NCI-H146 (cell line): ENCODE measurements around the gene FGF5.
A peak's percentile ranks its signal among the peaks of the same experiment; 100 is the strongest.
"Not testable (repeated sequence)": the region's sequence is repeated elsewhere in the genome, so short reads cannot be mapped to it uniquely, and the experiment has no call there.

ENCODE experiments used
- DNase-seq: peaks from one replicate; lab custom pipeline; 2025; lab: John Stamatoyannopoulos, UW

Gene FGF5

DNA sequence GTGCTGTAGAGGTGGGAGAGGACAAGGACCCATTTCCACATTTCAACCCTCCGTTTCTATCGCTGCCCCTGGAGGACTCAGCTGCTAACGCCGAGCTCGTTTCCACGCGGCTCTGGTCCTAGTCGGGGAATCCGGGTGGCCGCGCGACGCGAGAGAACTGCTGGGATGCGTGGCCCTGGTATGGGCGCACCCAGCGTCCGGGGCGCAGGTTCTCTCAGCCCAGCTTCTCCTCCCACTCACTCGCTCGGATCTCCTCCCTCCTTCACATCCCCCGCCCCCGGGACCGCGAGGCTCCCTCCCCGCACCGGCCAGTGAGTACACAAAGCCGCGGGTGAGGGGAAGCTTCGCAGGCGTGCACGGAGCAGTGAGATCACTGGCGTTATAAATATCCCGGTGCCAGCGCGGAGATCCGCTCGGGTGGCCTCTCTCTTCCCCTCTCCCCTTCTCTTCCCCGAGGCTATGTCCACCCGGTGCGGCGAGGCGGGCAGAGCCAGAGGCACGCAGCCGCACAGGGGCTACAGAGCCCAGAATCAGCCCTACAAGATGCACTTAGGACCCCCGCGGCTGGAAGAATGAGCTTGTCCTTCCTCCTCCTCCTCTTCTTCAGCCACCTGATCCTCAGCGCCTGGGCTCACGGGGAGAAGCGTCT, at the start of gene FGF5:
TSS of gene FGF5 (plus strand) at position 412 of the 649 bp plus-strand sequence. CDS start at position 573, 161 bp downstream.
- peak; percentile 94 for DNase-seq

DNA sequence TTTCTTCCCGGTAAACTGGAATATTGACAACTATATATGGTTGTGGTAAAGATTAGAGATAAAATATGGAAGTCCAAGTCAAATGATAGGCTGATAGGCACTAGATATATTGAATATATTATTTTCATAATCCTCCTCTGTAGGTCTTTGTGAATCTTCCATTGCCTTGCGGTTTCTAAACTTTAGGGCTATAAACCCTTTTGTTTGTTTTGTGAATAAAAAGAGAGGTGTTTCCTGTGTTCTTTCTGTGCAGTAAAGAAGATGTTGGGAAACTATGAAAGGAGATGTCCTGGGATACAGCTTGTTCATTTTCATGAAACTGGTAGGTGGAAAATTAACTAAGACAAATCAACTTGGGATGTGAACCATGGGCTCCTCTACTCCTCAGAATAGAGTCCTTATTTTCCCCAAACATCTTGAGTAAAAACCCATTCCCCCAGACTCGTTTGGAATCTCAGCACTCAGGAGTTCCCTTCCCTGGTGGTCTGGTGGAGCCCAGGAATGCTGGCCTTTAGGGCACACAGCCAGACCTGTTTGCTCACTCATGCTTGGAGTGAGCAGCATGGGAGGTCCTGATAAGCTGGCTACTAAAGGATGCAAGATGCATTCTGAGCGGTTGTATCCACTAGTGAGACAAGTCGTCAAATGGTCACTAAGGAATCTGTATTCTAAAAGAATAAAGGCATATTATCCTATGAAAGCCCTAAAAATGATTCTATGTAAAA, 47.0 kb upstream of the FGF5 start:
- DNase-seq = no peak

DNA sequence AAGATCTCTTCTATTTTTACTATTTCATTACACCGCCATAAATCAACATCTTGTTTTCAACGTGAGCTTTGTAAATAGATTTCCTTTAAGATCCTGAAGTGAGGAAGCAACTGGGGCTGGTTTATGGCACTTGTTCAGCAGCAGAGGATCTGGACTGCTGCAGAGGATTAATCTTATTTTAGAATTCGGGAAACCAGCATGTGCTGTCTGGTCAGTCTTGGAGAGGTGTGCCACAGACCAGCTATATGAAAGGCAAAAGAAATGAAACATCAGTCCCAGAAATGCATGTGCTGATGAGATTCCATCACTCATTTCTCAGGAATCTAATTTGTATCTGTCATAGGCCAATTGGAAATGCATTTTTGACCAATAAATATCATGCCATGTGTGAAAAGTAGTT, 45.8 kb upstream of the FGF5 start:
- no peak for DNase-seq

DNA sequence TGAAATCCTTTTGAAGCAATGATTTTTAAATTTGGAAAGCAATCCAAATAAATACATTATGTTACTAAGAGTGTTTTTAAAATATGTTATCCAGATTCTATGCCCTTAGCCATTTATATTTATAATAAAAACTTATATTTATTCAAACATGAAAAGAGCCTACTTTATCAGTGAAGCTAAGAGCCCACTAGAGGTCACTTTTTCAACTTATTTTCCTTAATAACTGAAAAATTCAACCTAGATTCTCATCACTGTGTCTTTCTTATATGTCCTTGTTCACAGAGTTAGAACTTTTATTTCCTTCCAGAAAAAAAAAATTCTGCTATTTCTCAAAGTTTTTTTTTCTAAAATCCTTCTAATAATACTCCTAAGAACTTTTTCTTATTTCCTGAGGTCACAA, 45.3 kb upstream of the FGF5 start:
- DNase-seq = peak; percentile 46

GRCh38 chr4:80225595-80225994, 40.9 kb upstream of the FGF5 start:
- no peak for DNase-seq

GRCh38 chr4:80226094-80226493, 40.4 kb upstream of the FGF5 start:
- DNase-seq = no peak

GRCh38 chr4:80228460-80228859, 38.0 kb upstream of the FGF5 start:
- no peak for DNase-seq

GRCh38 chr4:80229128-80229527, 37.3 kb upstream of the FGF5 start:
- DNase-seq = no peak

DNA sequence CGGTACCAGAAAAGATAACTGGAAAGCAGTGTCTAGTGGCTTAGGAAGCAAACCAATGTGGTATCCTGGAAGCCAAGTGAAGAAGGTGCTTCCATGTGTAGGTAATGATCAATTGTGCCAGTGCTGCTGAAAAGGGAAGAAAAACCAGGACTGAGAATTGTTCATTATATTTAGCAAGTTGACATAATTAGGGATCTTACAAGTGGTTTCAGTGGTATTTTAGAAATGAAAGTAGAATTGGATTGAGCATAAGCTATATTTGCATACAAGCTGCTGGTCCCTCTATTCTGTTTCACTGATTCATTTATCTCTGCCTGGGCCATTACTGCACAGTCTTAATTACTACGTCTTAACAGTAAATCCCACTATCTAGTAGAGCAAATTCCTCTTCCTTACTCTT, 36.9 kb upstream of the FGF5 start:
- DNase-seq = no peak

GRCh38 chr4:80231180-80231579, 35.3 kb upstream of the FGF5 start:
- DNase-seq = no peak

DNA sequence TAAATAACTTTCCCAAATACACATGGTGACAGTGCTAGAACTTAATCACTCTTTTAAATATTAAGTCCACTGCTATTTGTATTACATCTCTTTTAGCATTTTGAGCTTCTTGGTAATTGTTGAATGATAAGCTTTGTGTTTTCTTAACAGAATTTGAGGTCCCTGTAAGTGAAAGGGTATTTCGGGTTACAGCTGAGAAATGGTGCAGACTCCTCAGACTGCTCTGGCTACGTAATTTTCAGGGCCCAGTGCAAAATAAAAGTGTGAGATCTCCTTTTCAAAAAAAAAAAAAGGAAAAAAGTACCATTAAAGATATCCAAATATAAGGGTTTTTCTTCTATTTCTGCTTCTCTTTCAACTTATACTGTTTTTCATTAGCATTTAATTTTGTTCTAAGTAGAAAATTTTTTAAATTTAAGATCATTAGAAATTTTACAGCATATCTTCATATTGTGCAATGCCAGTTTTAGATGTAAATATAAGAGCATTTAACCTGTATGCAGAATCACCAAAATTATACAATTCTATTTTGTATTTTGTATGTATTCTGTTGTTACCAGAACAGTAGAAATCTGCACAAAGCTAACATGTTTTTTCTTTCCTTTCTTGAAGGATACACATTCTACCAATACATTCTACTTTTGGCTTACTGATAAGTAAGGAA, 33.6 kb upstream of the FGF5 start:
- no peak for DNase-seq

- DNase-seq = no peak
Observed at GRCh38 chr4:80233390-80233789, 33.1 kb upstream of the FGF5 start.

DNA sequence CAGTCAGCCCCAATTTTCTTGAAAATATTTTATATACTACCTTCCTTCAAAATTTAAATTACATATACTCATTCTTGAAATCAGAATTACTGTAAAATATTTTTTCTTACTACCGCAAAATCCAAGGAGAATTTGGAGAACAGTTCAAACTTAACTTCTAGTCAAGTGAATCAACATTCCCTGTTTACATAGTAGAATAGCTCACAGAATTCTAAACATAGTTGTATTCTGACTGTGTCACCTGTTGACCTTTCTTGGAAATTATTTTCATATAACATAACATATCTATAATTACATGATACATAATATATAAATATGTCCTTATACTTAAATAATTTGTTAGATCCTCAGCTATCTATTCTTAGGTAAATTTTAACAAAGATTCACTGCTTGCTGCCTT, 31.0 kb upstream of the FGF5 start:
- no peak for DNase-seq

DNA sequence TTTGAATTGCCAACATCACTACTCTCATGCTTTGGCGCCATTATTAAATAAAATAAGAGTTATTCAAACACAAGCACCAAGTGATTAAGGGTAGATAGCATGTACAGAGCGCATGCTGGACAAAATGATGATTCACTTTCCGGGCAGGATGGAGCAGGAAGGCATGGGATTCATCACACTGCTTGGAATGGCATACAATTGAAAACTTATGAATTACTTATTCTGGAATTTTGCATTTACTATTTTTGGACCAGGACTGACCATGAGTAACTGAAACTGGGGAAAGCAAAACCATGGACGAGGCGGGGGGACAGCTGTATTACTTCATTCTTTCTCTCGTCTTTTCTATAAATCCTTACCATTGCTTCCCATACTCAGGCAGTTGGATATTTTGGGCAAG, 28.5 kb upstream of the FGF5 start:
- DNase-seq = no peak

GRCh38 chr4:80239480-80240150, 26.8 kb upstream of the FGF5 start:
- DNase-seq = no peak

GRCh38 chr4:80240976-80241375, 25.5 kb upstream of the FGF5 start:
- no peak for DNase-seq

- DNase-seq = peak; percentile 65
Observed at GRCh38 chr4:80243274-80244018, 23.0 kb upstream of the FGF5 start.

DNA sequence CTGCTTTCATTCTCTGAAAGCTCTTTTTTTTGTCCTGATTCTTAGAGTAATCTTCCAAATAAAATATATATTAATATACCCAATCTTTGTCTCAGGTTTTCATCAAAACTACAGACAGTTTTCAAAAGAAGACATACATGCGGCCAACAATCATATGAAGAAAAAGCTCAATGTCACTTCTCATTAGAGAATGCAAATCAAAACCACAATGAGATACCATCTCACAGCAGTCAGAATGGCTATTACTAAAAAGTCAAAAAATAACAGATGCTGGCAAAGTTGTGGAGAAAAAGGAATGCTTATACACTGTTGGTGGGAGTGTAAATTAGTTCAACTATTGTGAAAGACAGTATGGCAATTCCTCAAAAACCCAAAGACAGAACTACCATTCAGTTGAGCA, 19.0 kb upstream of the FGF5 start:
- not testable (repeated sequence) for DNase-seq

- no peak for DNase-seq
Observed at GRCh38 chr4:80249144-80249543, 17.3 kb upstream of the FGF5 start.

GRCh38 chr4:80252427-80252826, 14.0 kb upstream of the FGF5 start:
- DNase-seq = no peak

DNA sequence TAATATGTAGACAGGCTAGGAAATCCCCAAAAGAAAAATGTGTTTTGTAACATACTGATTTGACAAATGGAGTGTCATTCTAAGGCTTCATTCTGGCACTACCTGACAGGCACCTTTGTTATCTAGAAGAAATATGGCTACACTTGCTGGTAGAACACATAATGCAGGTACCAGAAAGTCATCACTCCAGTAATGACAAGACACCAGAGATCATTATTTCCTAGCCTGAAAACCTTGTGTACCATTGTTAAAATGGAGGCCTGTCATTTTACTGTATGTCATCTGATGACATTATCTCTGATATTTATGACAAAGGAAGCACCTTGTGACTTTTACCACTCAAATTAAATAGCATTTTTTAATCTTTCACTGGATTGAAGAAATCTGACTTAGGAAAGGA, 13.5 kb upstream of the FGF5 start:
- no peak for DNase-seq

DNA sequence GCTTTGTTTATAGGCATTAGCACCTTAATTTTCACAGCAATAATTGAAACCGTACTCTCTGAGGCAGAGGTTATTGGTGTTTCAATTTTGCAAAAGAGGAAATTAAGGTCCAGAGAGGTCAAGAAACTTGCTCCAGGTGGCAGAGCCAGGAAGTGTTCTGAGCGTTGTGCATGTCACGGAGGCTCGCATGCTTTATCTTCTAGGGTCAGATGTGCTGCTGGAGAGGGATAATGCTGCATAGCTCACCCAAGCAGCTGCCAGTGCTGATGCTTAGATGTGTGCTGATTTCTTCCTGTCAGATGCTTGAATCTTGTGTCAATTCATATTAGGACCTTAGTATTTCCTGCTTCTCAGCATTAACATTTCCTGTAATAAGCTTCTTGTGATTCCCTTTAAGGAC, 13.0 kb upstream of the FGF5 start:
- no peak for DNase-seq
